Parathyroid adenoma (tissue), 2 donors: Measurements from ENCODE around the gene MCRIP1.

Experiments
- H2AFZ ChIP-seq: fragments of 300-600 bp; sonication (generic); one replicate; pipeline ENCODE4 v1.7.0; 2017; ENCODE audit warnings: antibody characterized with exemption, mild to moderate bottlenecking
- H3K27ac ChIP-seq: fragments of 300-600 bp; sonication (generic); one replicate; pipeline ENCODE4 v1.7.0; 2017
- H3K27me3 ChIP-seq: fragments of 300-600 bp; sonication (generic); one replicate; pipeline ENCODE4 v1.7.0; 2017; ENCODE audit warnings: low read length; ENCODE audit not compliant: control insufficient read depth, insufficient read depth
- H3K36me3 ChIP-seq: fragments of 300-600 bp; sonication (generic); one replicate; pipeline ENCODE4 v1.7.0; 2017; ENCODE audit warnings: low read length; ENCODE audit not compliant: control insufficient read depth, insufficient read depth
- H3K4me1 ChIP-seq: fragments of 300-600 bp; sonication (generic); one replicate; pipeline ENCODE4 v1.7.0; 2017; ENCODE audit warnings: control low read depth
- H3K4me2 ChIP-seq: fragments of 300-600 bp; sonication (generic); one replicate; pipeline ENCODE4 v1.7.0; 2017; ENCODE audit warnings: low read length
- H3K4me3 ChIP-seq: fragments of 300-600 bp; sonication (generic); one replicate; pipeline ENCODE4 v1.7.0; 2017; ENCODE audit warnings: low read depth, low read length
- H3K79me2 ChIP-seq: fragments of 300-600 bp; sonication (generic); one replicate; pipeline ENCODE4 v1.7.0; 2017; ENCODE audit warnings: control low read depth
- H3K9ac ChIP-seq: fragments of 300-600 bp; sonication (generic); one replicate; pipeline ENCODE4 v1.7.0; 2017; ENCODE audit warnings: mild to moderate bottlenecking
- H3K9me3 ChIP-seq: fragments of 300-600 bp; sonication (generic); one replicate; pipeline ENCODE4 v1.7.0; 2017; ENCODE audit warnings: low read length; ENCODE audit not compliant: control insufficient read depth
- CTCF ChIP-seq: fragments of 300-600 bp; sonication (generic); IDR thresholded peaks from one replicate; pipeline ENCODE4 v1.7.0; 2017; ENCODE audit warnings: antibody characterized with exemption, mild to moderate bottlenecking
- donor health status: primary hyperparathyroidism.

MCRIP1 gene

GRCh38 chr17:81825841-81826466 is 7.1 kb downstream of the MCRIP1 start:
- Histone ChIP-seq H3K4me1 (peaks cover 12% of the 10 kb centered on the region), H3K4me3 (no peak overlapping the region), H3K27me3 (no peaks in the 10 kb centered on the region), H3K27ac (no peak overlapping the region), H3K9ac (no peak overlapping the region), H3K4me2 (no peak overlapping the region), H3K36me3 (no peaks in the 10 kb centered on the region), H2AFZ (no peak overlapping the region), H3K9me3 (no peaks in the 10 kb centered on the region), H3K79me2 (peaks cover 27% of the 10 kb centered on the region)
- TF ChIP-seq CTCF = no peak

GRCh38 chr17:81824595-81824994 is 8.5 kb downstream of the MCRIP1 start:
- Histone ChIP-seq H3K4me3 (no peak overlapping the region), H3K36me3 (no peaks in the 10 kb centered on the region), H2AFZ (no peak overlapping the region), H3K27ac (no peak overlapping the region), H3K79me2 (peaks cover 16% of the 10 kb centered on the region), H3K4me1 (peaks cover 16% of the 10 kb centered on the region), H3K9me3 (no peaks in the 10 kb centered on the region), H3K4me2 (no peak overlapping the region), H3K9ac (no peak overlapping the region), H3K27me3 (no peaks in the 10 kb centered on the region)
- TF ChIP-seq CTCF = no peak

GRCh38 chr17:81823820-81824550 is 9.1 kb downstream of the MCRIP1 start:
- H3K4me2 ChIP-seq = no peak overlapping the region
- H2AFZ ChIP-seq = no peak overlapping the region

GRCh38 chr17:81822996-81823819 is 9.9 kb downstream of the MCRIP1 start:
- Histone ChIP-seq H3K4me3 (no peak overlapping the region), H3K27me3 (no peaks in the 10 kb centered on the region), H3K79me2 (peaks cover 6% of the 10 kb centered on the region), H3K36me3 (no peaks in the 10 kb centered on the region), H3K4me2 (no peak overlapping the region), H3K9ac (no peak overlapping the region), H3K27ac (no peak overlapping the region), H3K4me1 (peaks cover 17% of the 10 kb centered on the region), H3K9me3 (no peaks in the 10 kb centered on the region), H2AFZ (no peak overlapping the region)
- no peak for TF ChIP-seq CTCF

More at GRCh38 chr17:81823820-81824550, 9.1 kb downstream of the MCRIP1 start:
- H3K27me3 ChIP-seq = no peaks in the 10 kb centered on the region
- H3K9me3 ChIP-seq = no peaks in the 10 kb centered on the region
- no peak overlapping the region for H3K4me3 ChIP-seq
- H3K79me2 ChIP-seq = peaks cover 12% of the 10 kb centered on the region
- no peak overlapping the region for H3K27ac ChIP-seq
- H3K4me1 ChIP-seq = peaks cover 17% of the 10 kb centered on the region
- no peak for TF ChIP-seq CTCF
- no peak overlapping the region for H3K9ac ChIP-seq
- H3K36me3 ChIP-seq = no peaks in the 10 kb centered on the region
